GM19468 (cell line): ENCODE measurements around the gene GALNT10.
A peak's percentile ranks its signal among the peaks of the same experiment; 100 is the strongest.

Source experiments
- ATAC-seq: cut with Tn5 transposase; IDR thresholded peaks from one replicate; pipeline ENCODE4 v1.9.1; 2021; ENCODE audit warnings: mild to moderate bottlenecking, moderate library complexity, moderate number of reproducible peaks; ENCODE audit not compliant: unreplicated experiment; ENCODE audit errors: extremely low read depth

GALNT10 gene

DNA sequence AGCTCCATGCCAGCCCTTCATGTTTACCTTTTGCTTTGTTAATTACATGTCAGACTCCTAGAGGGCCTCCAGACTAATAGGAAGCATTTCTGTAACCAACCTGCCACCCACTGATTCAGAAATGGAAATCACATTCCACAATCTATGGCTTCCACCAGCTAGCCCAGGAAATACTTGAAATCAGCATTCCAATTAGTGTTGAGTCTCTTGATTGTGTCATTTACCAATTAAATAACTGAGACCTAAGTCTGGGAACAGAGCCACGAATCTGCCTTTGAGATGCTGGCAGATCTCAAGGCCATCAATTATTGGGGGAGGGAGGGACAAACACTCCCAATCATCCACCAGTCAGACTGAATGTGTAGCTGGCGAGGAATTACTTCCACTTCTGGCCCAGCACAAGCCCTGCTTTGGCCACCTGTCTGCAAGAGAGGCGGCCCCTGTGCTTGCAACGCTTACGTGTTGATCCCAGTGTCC, 227.8 kb downstream of the GALNT10 start:
- ATAC-seq: no peak

DNA sequence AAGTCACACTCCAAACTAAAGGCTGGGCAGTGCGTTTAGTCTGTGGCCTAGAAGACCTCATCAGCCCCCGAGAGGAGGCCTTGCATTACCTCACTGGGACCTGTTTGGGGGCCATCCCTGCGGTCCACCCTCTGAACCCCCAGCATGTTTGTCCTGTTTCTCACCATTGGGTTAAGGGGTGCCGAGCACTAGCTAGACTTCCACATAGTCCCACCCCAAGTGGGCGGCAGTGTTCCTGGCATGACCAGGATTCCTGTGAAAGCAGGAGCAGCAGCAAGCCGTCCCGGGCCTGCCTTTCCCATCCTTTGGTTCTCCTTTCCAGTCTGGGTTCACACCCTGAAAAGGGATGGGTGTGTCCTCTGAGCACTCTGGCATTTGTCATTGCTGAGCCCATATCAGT, 228.7 kb downstream of the GALNT10 start:
- no peak for ATAC-seq

DNA sequence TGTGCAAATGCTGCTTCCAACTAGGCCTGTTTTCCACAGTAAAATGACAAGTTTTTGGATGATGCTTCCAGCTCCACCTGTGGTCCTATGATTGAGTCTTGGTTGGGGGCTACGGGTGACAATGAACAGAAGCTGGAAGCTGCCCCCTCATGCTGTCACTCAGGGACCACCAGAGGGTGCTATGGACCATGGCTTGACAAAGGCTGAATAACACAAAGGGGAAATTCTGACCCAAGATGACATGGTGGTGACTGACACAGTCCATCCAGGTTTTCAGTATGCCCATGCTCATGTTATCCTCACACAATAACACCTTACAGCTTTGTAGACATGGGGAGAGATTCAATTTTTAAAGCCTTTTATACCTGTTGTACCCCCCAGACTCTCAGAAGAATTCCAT, 231.3 kb downstream of the GALNT10 start:
- no peak for ATAC-seq

DNA sequence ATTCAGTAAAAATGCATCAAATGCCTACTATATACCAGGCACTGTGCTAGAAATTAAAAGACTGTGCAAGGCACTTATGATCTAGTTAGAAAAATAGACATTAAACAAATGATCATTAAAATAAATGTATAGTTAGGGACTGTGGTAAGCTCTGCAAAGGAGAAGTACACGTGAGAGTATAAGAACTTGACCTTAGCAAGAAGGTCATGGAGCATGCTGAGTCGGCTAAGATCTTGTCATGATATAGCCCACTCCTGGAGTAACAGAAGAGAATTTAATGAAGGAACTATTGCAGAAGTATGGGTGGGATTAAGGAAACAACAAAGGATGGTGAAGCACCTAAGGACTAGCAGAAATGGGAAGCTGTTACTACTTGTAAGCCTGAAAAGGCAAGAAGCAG, 231.8 kb downstream of the GALNT10 start:
- ATAC-seq: no peak

DNA sequence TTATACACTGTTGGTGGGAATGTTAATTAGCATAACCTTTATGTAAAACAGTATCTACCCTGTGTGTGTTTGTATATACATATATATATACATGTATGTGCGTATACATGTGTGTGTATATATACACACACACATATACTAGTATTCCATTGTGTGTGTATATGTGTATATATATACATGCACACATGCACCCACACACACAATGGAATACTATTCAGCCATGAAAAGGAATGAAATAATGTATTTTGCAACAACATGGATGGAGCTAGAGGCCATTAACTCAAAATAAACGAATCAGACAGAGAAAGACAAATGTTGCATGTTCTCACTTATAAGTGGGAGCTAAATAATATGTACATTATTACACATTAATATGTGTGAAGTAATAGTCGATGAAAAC, 237.7 kb downstream of the GALNT10 start:
- no peak for ATAC-seq

DNA sequence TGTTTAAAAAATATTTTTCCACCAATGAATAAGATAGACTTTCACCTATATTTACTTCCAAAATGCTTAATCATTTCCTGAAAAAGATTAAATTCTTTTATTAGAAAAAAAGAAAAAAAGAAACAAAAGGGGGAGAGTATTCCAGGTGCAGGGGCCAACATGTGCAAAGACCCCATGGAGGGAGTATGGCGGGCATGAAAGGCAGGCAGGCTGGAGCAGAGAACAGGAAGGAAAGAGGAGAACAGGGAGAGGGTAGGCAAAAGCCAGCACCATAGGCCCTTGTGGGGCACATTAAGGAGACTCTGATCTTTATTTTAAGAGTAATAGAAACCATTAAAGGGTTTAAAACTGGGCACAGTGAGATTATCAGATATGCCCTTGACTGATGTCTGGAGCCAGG, 238.8 kb downstream of the GALNT10 start:
- ATAC-seq: no peak

DNA sequence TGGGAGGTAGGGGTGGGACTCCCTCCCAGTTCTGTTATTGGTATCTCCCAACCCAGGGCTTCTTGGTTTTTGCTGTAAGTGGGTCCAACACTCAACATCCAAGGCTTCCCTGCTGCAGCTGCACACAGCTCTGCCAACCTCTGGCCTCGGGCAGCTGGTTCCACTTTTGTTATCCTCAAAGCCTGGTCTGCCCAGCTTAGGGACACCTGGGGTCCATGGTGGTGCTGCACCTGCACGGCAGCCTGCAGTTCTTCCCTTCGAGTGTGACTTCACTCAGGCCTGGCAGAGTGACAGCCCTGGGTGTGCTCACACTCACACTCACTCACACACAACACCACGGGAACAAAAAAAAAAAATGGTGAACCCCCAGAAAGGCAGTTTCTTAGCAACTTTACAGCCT, 239.9 kb downstream of the GALNT10 start:
- ATAC-seq: no peak

DNA sequence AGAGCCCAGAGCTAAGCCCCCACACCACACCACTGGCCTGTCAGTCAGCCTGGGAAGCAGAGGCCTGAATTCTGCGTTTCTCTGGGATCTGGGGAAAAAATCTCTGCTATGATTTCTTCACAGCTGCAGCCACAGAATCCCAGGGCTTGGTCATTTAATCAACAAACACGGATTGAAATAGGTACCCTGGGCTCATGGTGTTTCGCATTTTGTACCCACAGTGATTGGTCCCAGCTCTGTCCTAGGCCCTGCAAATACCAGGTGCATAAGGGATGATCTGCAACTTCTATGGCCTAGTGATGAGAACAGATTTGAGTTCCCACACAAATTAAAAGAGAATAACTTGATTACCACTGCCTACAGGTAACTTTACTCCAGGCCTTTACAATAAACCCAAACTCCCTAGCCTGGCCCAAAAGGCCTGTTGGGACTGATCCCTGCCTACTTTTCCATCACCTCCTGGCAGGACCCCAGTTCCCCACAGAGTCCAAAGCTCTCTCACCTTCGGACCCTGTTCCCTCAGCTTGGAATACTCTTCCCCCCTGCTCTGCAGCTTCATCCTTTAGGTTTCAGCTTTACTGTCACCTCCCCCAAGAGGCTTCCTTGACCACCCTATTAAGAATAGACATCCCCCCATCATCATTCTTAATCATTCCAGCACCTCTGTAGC, 240.6 kb downstream of the GALNT10 start:
- ATAC-seq: no peak

DNA sequence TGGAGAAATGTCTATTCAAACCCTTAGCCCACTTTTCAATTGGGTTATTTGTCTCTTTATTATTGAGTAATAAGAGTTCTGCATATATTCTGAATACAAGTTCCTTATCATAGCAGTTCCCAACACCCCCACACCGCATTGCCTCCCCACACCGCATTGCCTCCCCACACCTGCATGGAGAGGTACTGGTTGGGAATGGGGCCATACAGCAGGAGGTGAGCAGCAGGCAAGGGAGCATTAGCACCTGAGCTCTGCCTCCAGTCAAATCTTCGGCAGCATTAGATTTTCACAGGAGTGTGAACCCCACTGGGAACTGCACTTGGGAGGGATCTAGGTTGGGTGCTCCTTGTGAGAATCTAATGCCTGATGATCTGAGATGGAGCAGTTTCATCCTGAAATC, 244.7 kb downstream of the GALNT10 start:
- no peak for ATAC-seq

DNA sequence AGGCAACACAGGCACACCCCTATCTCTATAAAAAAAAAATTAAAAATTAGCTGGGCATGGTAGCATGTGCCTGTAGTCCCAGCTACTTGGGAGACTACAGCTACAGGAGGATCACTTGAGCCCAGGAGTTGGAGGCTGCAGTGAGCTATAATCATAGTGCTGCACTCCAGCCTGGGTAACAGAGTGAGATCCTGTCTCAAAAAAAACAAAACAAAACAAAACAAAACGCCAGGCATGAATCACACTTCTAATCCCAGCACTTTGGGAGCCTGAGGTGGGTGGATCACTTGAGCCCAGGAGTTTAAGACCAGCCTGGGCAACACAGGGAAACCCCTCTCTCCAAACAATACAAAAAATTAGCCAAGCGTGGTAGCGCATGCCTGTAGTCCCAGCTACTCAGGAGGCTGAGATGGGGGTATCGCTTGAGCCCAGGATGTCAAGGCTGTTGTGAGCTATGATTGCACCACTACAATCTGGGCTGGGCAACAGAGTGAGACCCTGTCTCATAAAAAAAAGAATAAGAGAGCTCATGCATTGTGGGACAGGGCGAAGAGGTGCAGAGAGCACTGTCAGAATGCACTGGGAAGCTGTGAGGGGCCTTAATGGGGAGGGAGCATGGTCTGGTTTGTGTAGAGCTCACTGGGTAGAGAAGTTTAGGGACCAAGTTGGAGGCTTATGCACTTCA, 246.9 kb downstream of the GALNT10 start:
- ATAC-seq: no peak

DNA sequence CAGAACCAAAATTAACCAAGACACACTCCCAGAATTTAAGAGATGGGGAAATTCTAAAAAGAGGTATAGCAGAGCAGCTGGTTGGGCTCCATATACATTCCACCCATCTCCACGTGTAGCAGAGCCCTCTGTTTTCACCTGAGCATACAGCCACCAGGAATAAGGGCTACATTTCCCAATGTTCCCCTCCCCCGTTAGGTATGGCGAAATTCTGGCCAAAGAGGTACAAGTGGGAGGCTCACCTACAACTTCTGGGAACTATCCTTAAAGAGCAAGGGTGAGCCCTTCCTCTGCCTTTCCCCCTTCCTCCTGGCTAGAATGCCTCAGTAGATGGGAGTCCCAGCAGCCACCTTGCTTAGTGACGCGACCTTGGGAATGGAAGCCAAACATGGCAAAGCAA, 250.0 kb downstream of the GALNT10 start:
- ATAC-seq: no peak

DNA sequence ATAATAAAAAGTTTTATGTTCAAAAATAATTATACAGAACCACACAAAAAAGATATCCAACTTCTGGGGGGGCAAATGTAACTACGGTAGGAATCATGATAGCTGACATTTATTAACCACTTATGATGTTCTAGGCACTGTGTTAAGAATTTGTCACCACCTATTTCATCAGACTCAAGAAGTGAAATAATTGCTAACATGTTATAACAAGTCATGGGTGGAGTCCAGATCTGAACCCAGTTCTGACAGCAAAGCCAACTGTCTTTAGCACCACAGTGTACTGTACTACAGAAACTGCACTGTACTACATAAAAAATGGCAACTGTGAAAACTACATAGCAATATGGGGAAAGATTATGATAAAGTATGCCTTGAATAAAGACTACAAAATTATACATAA, 252.3 kb downstream of the GALNT10 start:
- no peak for ATAC-seq

DNA sequence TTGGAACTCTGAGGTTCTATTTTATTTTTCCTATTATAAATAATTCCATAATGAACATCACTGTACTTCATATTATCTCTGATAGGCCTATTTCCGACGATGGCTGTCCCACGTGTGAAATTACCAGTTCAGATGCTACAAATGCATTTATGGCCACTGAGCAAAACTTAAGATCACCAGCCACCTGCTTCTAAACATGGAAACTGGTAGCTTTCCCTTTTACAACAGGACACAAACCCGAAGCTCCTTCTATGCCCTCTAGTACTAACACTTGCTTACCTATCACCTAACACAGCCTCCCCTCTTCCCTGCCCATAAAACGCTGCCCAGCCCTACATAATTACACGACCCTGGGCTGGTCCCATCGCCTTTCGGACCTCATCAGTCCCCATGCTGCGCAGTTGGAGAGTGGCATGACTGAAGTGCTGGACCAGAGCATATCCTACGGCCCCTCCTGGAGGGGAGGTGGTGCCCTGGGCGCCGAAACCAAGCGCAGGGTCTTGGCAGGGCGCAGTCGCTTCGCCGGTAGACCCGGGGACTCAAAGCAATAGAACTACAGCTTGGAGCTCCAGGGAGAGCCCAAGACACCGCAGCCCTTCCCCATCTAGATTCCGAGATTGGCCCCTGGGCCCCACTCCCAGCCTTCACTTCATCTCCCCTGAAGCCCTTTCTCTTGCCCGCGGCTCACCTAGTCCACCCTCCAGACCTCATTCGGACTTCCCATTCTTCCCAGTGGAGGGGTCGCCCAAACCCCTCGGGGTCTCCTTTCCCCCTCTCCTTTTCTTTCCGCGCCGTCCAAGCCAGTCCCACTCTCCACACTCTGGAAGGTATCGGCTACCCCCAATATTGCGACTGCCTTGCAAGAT, 254.3 kb downstream of the GALNT10 start:
- no peak for ATAC-seq

DNA sequence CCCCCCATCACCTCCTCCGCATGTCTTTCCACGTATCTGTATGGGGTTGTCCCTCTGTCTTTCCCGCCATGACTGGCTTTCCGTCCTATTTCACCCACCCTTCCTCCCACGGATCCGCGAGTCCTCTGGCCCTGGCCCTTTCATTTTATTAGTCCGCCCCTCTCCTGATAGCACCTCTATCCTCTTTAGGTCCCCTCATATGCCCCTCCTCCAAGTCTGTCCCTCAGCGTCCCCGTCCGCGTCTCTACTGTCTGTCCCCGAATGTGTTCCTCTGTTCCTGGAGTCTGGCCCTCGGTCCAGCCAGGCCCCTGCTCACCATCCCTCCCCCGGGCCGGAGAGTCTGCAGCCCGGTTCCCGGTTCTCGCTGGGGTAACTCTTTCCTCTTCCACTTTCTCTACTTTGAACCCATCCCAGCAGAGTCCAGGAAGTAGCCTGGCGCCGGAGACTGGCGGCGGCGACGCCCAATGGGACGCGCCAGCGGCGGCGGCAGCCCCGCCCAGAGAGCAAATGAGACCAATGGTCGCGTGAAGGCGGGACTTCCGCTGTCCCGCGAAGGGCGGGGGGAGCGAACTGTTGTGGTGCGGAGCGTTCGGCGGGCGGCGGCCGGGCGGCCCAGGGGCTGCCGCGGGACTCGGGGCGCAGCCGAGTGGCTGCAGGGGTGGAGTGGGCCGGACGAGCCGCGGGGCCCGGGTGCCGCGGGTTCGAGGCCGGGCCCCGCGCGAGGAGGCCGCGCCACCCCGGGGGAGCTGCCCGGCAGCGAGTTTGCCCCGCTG, 255.1 kb downstream of the GALNT10 start, which contains the start of gene SAP30L:
Gene SAP30L (plus strand): TSS at position 576 of the 773 bp plus-strand sequence. CDS start 608 bp downstream, outside the sequence.
- ATAC-seq: peak; percentile 95

DNA sequence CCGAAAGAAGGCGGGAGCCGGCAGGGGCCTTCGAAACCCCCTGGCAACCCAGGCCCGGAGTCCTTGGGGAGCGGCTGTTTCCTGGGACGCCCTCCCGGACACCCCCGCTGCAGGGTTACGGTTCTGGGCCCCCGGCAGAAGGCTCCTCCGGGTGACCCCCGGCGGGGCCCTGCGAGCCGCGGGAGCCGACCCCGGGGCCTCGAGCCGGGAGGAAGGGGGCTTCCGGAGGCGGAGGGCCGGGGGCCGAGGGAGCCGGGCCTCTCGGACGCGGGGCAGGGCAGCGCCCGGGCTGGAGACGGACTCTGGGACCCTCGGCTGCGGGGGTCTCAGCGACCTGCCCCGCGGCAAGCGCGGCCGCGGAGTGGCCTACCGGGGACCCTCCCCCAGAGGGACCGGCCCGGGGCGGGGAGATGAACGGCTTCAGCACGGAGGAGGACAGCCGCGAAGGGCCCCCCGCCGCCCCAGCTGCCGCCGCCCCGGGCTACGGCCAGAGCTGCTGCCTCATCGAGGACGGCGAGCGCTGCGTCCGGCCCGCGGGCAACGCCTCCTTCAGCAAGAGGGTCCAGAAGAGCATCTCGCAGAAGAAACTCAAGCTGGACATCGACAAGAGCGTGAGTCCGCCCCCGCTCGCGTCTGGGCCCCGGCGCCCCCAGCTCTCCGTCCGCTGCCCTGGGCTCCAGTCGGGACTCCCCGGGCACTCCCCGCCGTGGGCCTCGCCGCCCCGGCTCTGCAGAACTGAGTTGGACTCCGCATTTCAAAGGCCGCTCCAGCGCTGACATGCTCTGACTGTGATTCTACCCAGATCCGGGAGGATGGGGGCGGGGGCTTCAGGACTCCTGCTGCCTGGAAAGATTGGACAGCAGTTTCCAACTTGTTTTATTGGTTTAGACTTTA, 255.9 kb downstream of the GALNT10 start:
- ATAC-seq: peak; percentile 4

DNA sequence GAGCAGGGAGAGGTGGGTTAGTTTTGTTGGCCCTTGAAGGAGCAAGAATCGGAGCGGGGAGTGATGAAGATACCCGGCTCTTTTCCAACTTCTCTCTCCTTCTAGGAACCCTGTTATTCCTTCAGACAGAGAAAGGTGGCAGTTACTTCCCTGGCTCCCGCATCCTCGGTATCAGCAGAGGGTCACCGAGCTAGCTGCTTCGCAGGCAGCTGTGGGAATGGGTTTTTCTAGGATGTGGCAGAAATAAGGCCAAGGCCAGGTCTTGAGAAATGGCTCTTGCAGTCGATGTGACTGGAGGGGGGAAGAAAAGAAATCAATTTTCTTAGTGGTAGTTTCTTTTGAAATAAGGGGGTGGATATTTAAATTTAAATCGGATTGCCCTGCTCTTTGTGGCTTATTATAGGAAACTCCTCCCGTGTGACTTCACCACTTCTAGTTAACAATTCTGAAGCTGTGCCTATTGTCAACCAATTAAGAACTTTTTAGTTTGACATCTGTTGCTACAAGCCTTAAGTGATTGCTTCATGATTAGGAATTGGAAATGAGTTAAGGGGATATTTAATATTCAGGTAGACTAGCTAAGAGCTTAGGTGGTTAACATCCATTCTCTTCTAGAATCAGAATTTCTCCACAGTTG, 256.7 kb downstream of the GALNT10 start:
- ATAC-seq: no peak

DNA sequence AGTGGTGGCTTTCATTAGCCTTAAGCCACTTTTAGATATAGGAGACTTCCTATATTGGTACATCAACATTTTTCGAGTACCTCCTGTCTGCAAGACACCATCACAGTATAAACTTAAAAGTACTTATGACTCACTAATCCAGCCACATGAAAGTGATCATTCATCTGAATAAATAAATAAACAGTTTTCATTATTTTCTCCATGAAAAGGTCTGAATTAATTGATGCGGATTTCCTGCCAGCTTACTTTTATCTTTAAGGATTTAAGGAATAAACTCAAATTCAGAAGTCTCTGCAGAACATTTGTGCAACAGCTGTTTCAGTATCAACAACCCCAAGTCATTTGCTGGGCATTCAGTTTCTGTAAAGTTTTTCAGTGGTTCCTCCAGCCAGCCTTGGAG, 259.3 kb downstream of the GALNT10 start:
- no peak for ATAC-seq

DNA sequence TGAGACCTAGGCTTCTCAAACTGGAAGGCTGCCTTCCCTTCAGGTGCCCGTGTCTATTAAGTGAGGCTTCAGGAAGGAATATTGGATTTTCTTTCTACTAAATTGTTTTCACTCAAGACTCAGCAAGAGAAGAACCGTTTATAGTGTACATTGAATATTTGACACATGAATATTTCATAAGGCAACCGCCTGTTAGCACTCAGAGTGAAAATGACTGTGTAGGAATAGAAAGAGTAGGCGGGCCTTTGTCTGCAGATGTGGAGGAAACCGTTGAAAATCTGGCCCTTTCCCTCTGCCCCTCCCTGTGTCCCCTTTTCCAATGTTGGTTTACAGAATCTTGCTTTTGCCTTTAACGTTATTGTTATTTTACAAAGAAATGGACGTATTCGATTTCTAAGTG, 261.4 kb downstream of the GALNT10 start:
- no peak for ATAC-seq

DNA sequence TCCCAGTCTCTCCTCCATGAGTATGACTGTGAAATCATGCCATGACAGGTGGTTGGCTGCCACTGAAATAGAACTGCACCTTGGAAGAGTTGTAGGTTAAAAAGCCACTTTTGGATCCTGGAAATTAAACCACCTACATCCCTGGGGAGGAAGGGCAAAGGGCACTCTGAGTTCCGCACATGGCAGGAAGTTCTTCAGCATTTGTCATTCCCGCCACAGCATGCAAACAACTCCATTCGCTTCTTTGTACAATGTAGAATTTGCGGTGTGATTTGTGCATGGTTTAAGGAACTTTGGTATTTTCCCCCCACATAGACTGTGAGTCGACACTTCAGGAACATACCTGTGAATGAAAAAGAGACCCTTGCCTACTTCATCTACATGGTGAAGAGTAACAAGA, 265.1 kb downstream of the GALNT10 start:
- no peak for ATAC-seq
